Kidney glomerular epithelial cell (primary cell): ENCODE results near the gene SOBP.

ENCODE experiments used
- DNase-seq: peaks from one replicate; lab custom pipeline; 2025; lab: John Stamatoyannopoulos, UW

Gene SOBP

GRCh38 chr6:107689951-107690642 lies 200.2 kb downstream of the SOBP start:
- no peak for DNase-seq

DNA sequence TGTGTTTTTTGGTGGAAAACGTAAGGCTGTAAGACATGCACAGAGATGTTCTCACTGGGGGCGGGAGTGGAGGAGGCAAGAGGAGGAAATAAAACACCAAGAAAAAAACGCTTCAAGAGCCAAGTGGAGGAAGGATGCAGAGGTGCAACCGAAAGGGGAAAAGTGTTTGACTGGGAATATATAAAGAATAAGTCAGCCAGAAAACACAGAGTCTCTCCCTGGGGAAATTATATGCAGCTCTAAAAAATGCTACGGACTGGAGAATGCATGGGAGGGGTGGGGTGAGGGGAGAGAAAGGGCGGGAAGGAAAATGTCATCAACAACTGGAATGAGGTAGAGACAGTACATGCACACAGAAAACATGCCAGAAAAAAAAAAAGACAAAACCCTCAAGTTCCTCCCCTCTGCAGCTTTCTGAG lies 200.7 kb downstream of the SOBP start:
- no peak for DNase-seq

- no peak for DNase-seq
Observed at GRCh38 chr6:107691062-107691751, 201.3 kb downstream of the SOBP start.

GRCh38 chr6:107692351-107692750 lies 202.4 kb downstream of the SOBP start:
- no peak for DNase-seq

DNA sequence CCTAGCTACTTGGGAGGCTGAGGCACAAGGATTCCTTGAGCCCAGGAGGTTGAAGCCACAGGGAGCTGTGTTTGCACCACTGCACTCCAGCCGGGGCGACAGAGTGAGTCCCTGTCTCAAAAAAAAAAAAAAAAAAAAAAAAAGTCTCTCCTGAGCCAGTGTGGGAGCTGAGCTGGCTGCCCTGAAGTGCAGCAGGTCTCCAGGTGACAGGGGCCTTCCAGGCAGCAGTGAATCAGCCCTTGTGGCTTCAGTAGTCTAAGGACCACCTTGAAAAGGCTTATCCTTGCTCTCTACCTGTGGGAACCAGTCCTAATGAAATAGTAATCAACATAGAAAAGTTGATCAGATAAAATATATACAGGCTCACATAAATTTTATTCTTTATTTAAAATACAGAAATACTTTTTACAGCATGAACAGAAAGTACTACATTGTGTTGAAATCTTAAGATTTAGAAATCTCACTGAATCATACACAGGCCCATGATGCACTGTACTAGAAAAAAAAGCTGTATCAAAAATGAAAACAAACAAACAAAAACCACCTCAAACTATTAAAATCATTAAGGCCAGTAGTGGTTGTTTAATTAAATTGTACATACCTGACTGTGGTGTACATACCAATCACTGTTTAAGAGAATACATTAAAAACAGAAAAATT lies 205.3 kb downstream of the SOBP start:
- no peak for DNase-seq

- DNase-seq: no peak
Observed at GRCh38 chr6:107697682-107698081, 207.8 kb downstream of the SOBP start.

- DNase-seq: peak; percentile 54
Observed at GRCh38 chr6:107698146-107698545, 208.2 kb downstream of the SOBP start.

- DNase-seq: no peak
Observed at GRCh38 chr6:107699254-107699653, 209.3 kb downstream of the SOBP start.

- DNase-seq: no peak
Observed at GRCh38 chr6:107699697-107700325, 209.9 kb downstream of the SOBP start.

- no peak for DNase-seq
Observed at GRCh38 chr6:107703606-107704005, 213.7 kb downstream of the SOBP start.

- peak; percentile 5 for DNase-seq
Observed at GRCh38 chr6:107704347-107705013, 214.6 kb downstream of the SOBP start.

GRCh38 chr6:107706516-107707115 lies 216.7 kb downstream of the SOBP start:
- no peak for DNase-seq

- no peak for DNase-seq
Observed at GRCh38 chr6:107707346-107708275, 217.7 kb downstream of the SOBP start.

DNA sequence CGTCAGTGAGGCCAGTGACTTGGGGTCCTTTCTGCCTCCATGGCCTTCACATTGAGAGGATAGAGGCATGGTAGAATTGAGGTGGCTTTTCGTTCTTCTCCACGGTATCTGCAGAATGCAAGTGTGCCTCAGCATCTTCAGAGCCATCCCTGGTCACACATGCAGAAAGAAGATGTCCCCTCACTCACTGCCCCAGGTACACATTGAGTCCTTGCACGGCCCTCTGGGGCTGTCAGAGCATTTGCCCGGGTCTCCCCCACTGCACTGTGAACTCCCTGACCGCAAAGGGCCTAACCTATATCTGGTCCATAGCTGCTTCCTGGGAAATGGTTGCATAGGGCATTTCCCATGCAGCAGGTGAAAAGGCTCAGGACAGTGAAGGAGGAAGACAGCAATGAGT lies 218.5 kb downstream of the SOBP start:
- DNase-seq: no peak

- no peak for DNase-seq
Observed at GRCh38 chr6:107709341-107709740, 219.4 kb downstream of the SOBP start.
